22Rv1 (cell line): Measurements from ENCODE around the gene NT5C1B.

ENCODE experiments used
- H3K27ac ChIP-seq: fragments of 450-650 bp; 2 replicates; pipeline ENCODE4 v1.5.1; 2017
- ZFX ChIP-seq: fragments of 450-650 bp; IDR thresholded peaks from 2 replicates; pipeline ENCODE4 v1.6.1; 2017; ENCODE audit warnings: antibody characterized with exemption, borderline replicate concordance
- TF ChIP-seq, protein P1 (sequence below): fragments of 450-650 bp; IDR thresholded peaks from 2 replicates; pipeline ENCODE4 v1.5.1; 2017; ENCODE audit warnings: mild to moderate bottlenecking

Gene NT5C1B

DNA sequence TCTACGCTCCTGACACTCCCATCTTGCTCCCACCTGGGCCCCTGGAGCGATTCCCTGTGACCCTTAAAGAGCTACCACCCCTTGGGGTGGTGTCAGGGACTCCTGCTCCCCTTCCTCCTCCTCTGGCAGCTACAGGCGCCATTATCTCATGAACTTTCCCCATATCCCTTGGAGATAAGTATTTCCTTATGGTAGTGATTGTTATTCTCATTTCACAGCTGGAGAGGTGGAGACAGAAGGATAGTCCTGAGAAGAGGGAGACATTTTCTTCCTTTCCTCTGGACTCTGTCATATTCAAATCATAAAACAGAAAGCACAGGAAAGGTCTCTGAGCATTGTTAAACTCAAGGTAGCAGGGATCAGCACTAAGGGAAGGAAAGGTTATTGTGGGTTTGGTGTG is 63.5 kb downstream of the NT5C1B start:
- H3K27ac ChIP-seq = no peak overlapping the region
- TF ChIP-seq ZFX = no peak
- TF ChIP-seq, protein P1, sequence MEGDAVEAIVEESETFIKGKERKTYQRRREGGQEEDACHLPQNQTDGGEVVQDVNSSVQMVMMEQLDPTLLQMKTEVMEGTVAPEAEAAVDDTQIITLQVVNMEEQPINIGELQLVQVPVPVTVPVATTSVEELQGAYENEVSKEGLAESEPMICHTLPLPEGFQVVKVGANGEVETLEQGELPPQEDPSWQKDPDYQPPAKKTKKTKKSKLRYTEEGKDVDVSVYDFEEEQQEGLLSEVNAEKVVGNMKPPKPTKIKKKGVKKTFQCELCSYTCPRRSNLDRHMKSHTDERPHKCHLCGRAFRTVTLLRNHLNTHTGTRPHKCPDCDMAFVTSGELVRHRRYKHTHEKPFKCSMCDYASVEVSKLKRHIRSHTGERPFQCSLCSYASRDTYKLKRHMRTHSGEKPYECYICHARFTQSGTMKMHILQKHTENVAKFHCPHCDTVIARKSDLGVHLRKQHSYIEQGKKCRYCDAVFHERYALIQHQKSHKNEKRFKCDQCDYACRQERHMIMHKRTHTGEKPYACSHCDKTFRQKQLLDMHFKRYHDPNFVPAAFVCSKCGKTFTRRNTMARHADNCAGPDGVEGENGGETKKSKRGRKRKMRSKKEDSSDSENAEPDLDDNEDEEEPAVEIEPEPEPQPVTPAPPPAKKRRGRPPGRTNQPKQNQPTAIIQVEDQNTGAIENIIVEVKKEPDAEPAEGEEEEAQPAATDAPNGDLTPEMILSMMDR = no peak

DNA sequence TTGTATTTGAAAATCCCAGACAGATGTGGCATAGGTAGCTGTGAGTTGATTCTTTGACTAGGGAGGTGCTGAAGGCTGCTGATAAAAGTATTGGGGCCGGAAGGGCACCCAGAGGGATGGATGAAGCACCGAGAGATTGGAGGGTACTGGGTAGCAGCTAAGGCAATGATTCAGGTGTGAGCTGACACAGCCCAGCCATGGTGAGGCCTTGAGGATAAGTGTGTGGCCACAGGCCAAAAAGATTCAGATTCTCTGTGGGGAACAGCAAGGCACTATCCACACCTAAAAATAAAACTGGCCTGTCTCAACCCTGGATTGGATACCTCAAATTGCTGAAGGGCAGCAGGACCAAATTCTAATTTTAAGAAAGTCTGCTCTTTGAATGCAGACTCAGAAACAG is 64.1 kb downstream of the NT5C1B start:
- H3K27ac ChIP-seq = no peak overlapping the region
- no peak for TF ChIP-seq ZFX
- TF ChIP-seq, protein P1 = no peak

DNA sequence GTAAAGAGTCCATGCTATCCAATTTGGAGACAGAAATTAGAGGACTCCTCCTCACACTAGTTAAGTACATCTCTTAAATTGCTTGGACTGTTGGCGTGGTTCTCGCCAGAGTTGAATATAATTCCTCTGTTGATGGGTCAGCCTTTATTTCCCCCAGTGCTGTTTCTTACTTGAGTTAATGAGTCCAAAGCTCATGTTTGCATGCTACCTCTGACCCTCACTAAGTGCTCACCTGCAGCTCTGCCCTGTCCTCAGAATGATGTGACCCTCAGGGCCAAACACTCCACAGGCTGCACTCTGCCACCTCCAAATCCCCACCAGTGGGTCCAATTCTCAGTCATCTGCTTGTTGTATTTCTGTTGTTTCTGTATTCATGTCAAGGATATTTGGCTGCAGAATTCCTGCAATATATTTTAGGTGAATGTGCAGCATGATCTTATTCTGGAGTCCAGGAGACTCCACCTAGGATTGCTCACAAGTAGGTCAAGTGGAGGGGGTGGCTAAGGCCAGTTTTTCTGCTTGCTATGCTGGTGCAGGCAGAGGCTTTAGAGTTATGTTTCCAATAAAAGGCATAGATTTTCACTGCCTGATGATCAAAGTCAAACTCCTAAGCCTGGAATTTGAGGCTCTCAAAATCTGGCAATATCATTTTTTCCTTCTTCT is 66.8 kb downstream of the NT5C1B start:
- no peak overlapping the region for H3K27ac ChIP-seq
- TF ChIP-seq, protein P1 = no peak
- no peak for TF ChIP-seq ZFX

DNA sequence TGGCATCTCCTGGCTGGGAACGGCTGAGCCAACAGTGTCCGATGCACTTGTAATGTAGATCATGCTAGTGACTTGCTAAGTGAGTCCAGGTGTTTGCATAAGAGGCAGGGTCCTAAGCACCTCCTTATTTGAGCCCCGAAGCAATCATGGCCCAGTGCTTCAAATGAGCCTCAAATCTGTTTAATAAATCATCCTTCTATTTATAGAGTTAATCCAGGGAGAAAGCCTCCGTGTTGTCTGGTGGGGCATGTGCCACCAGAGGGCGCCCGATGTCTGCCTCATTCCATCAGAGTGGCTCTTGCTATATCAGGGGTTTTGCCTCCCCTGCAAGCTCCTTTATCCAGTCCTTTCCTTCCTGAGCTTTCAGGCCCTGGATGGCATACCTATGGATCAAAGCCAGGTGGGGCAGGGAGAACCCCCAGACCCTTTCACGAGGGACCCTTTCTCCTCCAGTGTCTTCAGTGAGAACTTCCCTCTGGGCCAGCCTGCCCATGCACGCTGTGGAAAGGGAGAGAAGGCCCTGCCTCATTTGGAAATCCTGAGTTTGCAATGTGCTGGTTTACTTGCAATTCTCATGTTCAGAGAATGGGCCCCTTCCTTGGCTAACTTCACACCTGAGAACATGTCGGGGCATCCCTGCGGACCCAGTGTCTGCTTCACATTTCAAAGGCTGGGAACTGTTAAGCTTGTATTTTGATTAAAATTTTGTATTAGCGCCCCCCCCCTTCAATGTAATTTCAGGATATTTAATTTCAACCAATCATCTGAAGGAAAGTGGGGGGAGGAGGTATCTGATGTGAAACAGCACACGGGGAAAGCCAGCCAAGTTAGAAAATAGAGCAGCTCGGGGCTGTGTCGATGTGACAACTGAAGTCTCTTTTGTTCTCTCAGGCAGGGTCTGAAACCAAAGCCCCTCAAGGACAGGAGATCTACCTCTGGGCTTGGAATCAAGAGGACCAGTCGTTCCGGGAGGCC is 68.6 kb downstream of the NT5C1B start:
- TF ChIP-seq ZFX = no peak
- TF ChIP-seq, protein P1 = peak; percentile 94
- no peak overlapping the region for H3K27ac ChIP-seq

DNA sequence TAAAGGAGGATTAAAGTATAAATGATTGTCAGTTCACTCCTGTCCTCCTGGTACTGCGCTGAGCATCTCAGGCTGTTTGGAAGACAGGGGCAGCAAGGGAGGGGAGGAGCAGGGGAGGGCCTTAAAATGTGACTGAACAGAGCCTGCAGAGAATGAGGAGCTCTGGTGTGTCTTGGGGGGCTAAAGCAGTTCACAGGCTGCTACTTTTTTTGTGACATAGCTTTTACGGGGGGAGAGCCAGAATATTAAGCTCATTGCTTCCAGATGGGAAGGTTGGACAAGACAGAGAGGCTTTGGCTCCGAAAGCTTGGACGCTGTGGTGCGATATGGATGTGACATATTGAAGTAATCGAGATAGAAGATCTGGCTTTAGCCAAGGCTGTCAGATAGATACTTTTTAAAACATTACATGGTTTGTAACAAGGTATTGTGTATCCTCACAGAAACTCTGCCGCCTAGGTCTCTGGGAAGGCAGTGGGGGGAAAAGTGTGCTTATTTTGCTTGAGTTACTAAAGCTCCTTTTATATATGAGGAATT is 69.4 kb downstream of the NT5C1B start:
- TF ChIP-seq, protein P1 = no peak
- TF ChIP-seq ZFX = no peak
- H3K27ac ChIP-seq = no peak overlapping the region

DNA sequence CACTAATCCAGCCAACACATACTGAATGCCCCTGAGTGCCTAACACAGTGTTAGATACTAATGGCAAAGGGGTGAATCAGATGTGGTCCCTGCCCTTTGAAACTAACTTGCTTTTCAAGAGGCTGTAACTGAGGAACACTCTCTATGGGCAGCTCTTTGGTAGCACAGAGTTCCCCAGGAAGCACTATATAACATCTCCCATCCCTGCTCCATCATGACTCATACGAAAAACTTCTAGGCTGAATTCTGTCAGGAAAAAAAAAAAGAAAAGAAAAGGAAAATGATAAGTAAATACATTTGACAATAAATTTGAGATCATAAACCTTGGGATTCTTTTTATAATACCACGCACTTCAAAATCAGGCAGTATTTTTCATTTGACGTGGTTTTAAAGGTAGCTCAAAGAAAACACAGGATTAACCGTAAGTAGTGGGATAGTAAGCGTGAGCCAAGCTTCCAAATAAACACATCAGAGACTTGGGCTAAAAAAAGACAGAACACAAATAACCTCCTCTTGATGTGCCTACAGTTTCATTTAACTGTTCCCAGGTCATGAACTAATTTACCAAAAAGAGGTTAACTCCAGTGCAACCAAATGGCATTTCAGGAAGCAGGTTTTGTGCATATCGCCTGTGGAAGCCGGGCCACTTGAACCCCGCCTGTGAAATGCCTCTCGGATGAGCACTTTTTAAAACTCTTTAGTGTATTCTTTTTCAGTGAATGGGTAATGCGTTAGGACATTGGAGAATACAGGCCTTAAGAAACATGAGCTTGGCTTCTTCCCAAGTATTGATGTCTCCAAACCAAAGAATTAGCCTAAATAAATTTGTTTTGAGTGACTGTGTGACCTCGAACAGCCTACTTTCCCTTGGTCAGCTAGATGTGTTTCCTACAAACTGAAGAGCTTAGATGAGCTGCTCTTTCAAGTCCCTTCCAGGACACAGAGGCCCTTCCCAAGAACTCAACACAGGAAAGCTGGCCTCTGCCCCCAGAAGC is 71.0 kb downstream of the NT5C1B start:
- H3K27ac ChIP-seq = no peak overlapping the region
- TF ChIP-seq, protein P1 = no peak
- TF ChIP-seq ZFX = no peak
